K562 (cell line): ENCODE measurements around the gene OVCA2. TPM values are rescaled to one million over a fixed set of nuclear protein-coding genes. Genes with fewer than 3 reads are reported as not detected.

Source experiments
- ATAC-seq: fragments of 200-7000 bp; cut with Tn5 transposase; 3 replicates; pipeline ENCODE4 v1.9.1; 2020; ENCODE audit warnings: moderate library complexity
- BruUV-seq: library from RNA; stranded (reverse); fragments of 400-500 nt; replicated peaks from 2 replicates; lab custom pipeline; 2021; lab: Mats Ljungman, UMichigan
- CTCF ChIA-PET: fragments of 300-600 bp; formaldehyde crosslinking; extraction: SDS; loops from one replicate; lab custom pipeline; 2021; ENCODE audit warnings: low intra/inter-chr PET ratio; lab: Yijun Ruan, JAX
- POLR2A ChIA-PET: fragments of 300-600, 350-650 bp; sonication (Branson Sonifier 250); formaldehyde crosslinking; extraction: SDS; loops from one replicate; lab custom pipeline; 2021; ENCODE audit warnings: antibody characterized with exemption, inconsistent platforms; lab: Yijun Ruan, JAX
- DNase-seq, 4 experiments: peaks; one replicate each; pipeline versions ENCODE4 v3.0.0 to v3.0.0-alpha.2; 2011 to 2018; ENCODE audit warnings: low spot score in 3 of 4, mixed read lengths in 3 of 4; ENCODE audit errors: extremely low read depth in 1 of 4
- FAIRE-seq: peaks from 2 replicates; lab custom pipeline; 2011; peaks lifted over from hg19 to GRCh38; lab: Jason Lieb, UNC
- H2AFZ ChIP-seq: 2 replicates; pipeline ENCODE4 v1.6.0; 2011; ENCODE audit warnings: low read depth, low read length, control low read depth, inconsistent platforms
- H3K27ac ChIP-seq: fragments of 200-600 bp; 3 replicates; pipeline ENCODE4 v1.8.0; 2011; ENCODE audit warnings: low read depth, mild to moderate bottlenecking, control low read depth, inconsistent platforms, low read length, moderate library complexity, mixed read lengths; ENCODE audit errors: extremely low read depth
- H3K27me3 ChIP-seq, 2 experiments: fragments of 300-600 bp in 1 of 2; 2 replicates in 1 of 2; 3 replicates in 1 of 2; pipeline versions ENCODE4 v1.6.0 to v1.8.0; 2011; ENCODE audit warnings: inconsistent platforms in 2 of 2, low read length in 2 of 2, mild to moderate bottlenecking in 1 of 2, mixed read lengths in 1 of 2, moderate library complexity in 1 of 2; ENCODE audit not compliant: control insufficient read depth in 2 of 2, insufficient read depth in 2 of 2
- H3K36me3 ChIP-seq: fragments of 300-600 bp; 3 replicates; pipeline ENCODE4 v1.8.0; 2011; ENCODE audit warnings: mild to moderate bottlenecking, low read length, inconsistent platforms; ENCODE audit not compliant: control insufficient read depth, insufficient read depth
- H3K4me1 ChIP-seq, 2 experiments: fragments of 200-600 bp in 1 of 2; replicated peaks in 1 of 2; 2 replicates in 1 of 2; 3 replicates in 1 of 2; pipeline versions ENCODE4 v1.5.1 to v1.8.0; 2011; ENCODE audit warnings: inconsistent platforms in 2 of 2, low read length in 2 of 2, mild to moderate bottlenecking in 1 of 2, mixed read lengths in 1 of 2, moderate library complexity in 1 of 2; ENCODE audit not compliant: control insufficient read depth in 2 of 2, insufficient read depth in 2 of 2
- H3K4me2 ChIP-seq: 2 replicates; pipeline ENCODE4 v1.6.1; 2011; ENCODE audit warnings: low read length, control low read depth, inconsistent platforms, mixed read lengths; ENCODE audit not compliant: insufficient read depth
- H3K4me3 ChIP-seq: fragments of 200-600 bp; sonication (generic), shearing (Covaris generic); 2 replicates; pipeline ENCODE4 v1.5.1; 2016; ENCODE audit warnings: control low read depth, inconsistent platforms
- H3K79me2 ChIP-seq: fragments of 200-600 bp; 3 replicates; pipeline ENCODE4 v1.8.0; 2011; ENCODE audit warnings: low read length, inconsistent platforms; ENCODE audit not compliant: control insufficient read depth, insufficient read depth
- H3K9ac ChIP-seq, 2 experiments: 2 replicates each; pipeline versions ENCODE4 v1.6.0 to v1.6.1; 2011; ENCODE audit warnings: low read depth in 2 of 2, low read length in 2 of 2, control low read depth in 1 of 2, inconsistent platforms in 1 of 2, mild to moderate bottlenecking in 1 of 2, mixed read lengths in 1 of 2; ENCODE audit not compliant: insufficient read depth in 1 of 2
- H3K9me1 ChIP-seq: one replicate; pipeline ENCODE4 v1.6.0; 2011; ENCODE audit warnings: inconsistent platforms, mild to moderate bottlenecking, low read length, moderate library complexity; ENCODE audit not compliant: control insufficient read depth, insufficient read depth
- H3K9me3 ChIP-seq: replicated peaks from 2 replicates; pipeline ENCODE4 v1.5.1; 2011; ENCODE audit warnings: low read depth, low read length, inconsistent platforms; ENCODE audit not compliant: control insufficient read depth, insufficient read depth
- H4K20me1 ChIP-seq: replicated peaks from 2 replicates; pipeline ENCODE4 v1.6.1; 2011; ENCODE audit warnings: low read length, inconsistent platforms, mixed read lengths; ENCODE audit not compliant: control insufficient read depth, insufficient read depth
- ARID4B ChIP-seq: sonication (generic); formaldehyde crosslinking; IDR thresholded peaks from 2 replicates; pipeline ENCODE4 v1.8.0; 2022; ENCODE audit warnings: mild to moderate bottlenecking, missing genetic modification reagents
- NFRKB ChIP-seq: fragments of 450-650 bp; IDR thresholded peaks from 2 replicates; pipeline ENCODE4 v1.6.1; 2016; ENCODE audit warnings: low read depth
- SLC30A9 ChIP-seq: fragments of 250-450 bp; sonication (Bioruptor Pico); IDR thresholded peaks from 2 replicates; pipeline ENCODE4 v1.8.0; 2022; ENCODE audit warnings: mild to moderate bottlenecking, moderate library complexity
- SMAD2 ChIP-seq: fragments of 150-350 bp; IDR thresholded peaks from 2 replicates; pipeline ENCODE4 v1.6.1; 2014; ENCODE audit warnings: low read depth, mild to moderate bottlenecking, low read length
- ZNF354B ChIP-seq: fragments of 250-450 bp; sonication (Bioruptor Pico); IDR thresholded peaks from 2 replicates; pipeline ENCODE4 v1.4.0; 2020
- WGBS: fragments of 100-300 bp; shearing (Covaris generic); methylation state at CpG from one replicate; pipeline ENCODE4 v1.1.6; 2016; ENCODE audit warnings: low coverage, mixed read lengths; ENCODE audit not compliant: insufficient coverage; ENCODE audit errors: missing lambda C conversion rate; 5-methylcytosine and 5-hydroxymethylcytosine counted together
- in situ Hi-C: fragments of 300-500 bp; cut with MboI; formaldehyde crosslinking; loops from 4 replicates; pipeline ENCODE4 v1.15.0; 2018; ENCODE audit warnings: inconsistent platforms, mixed read lengths
- intact Hi-C: fragments of 100-400 bp; cut with micrococcal nuclease; formaldehyde crosslinking; loops from 2 replicates; pipeline ENCODE4 v1.14.2; 2022
- polyA plus RNA-seq, 8 experiments: library from polyadenylated mRNA; depleted of rRNA in 4 of 8; stranded (reverse) in 5 of 8; unstranded in 3 of 8; fragments of >200 nt; fragmentation: Nextera tagmentation in 2 of 8; fragmentation: Illumina TruSeq in 1 of 8; extraction: Ambion mirVana in 2 of 8; extraction: Trizol in 1 of 8; gene quantifications; 2 replicates each; pipeline versions ENCODE4 v1.2.1 to v1.2.3, GENCODE V29; 2011 to 2014; ENCODE audit warnings: inconsistent platforms in 1 of 8, missing spikeins in 1 of 8
- total RNA-seq, 7 experiments: library from RNA; depleted of rRNA in 6 of 7; stranded (reverse); fragments of >200 nt in 6 of 7; fragmentation: Illumina TruSeq in 2 of 7; extraction: Trizol in 2 of 7; gene quantifications; 2 replicates each; pipeline versions ENCODE4 v1.2.1 to v1.2.3, GENCODE V29; 2011 to 2021; ENCODE audit warnings: low replicate concordance in 1 of 7
- TF ChIP-seq, protein P1 (sequence below): fragments of 250-450 bp; sonication (Bioruptor Pico); IDR thresholded peaks from 2 replicates; pipeline ENCODE4 v1.9.0; 2021; ENCODE audit warnings: mild to moderate bottlenecking

The OVCA2 gene
- total and polyA plus RNA-seq, 9 of the 15 experiments (the other 6 are each of a cell fraction or from before 2014, with no cell fraction given), result 3.0 to 23.7 (median 14.1) TPM

DNA sequence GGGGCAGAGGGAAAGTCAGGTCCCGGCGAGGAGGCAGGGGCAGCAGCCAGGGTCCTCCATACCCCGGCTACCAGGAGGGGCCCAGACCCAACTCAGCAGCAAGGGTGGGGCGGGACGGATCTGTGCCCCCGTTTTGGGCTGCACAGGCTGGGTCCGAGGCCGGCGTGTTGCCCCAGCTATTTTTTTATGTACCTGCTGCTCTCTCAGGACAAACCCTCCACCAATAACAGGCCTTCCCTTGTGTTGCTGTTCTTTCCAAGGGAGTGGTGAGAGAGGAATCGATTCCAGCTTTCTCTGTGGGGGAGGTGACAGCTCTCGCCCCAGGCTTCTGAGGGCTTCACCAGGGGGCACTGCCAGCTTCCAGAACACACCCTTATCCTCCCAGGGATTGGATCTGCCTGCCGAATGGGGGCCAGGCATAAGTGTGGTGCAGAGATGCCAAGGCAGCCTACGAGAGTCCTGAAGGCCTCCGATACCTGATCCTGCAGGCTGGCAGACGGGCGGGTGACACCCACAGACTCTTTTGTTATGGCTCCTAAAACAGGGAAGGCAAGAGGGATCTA, 39.0 kb upstream of the OVCA2 start:
- no peak for FAIRE-seq
- Histone ChIP-seq H3K4me1 (peaks cover 0 to 9% of the 10 kb centered on the region in 2 experiments; a peak in 2 of 5 replicates), H3K27ac (no peak overlapping the region), H3K27me3 (peaks cover 0 to 2% of the 10 kb centered on the region in 2 experiments; a peak in 1 of 5 replicates), H3K9me3 (no peaks in the 10 kb centered on the region), H3K79me2 (no peaks in the 10 kb centered on the region), H3K36me3 (no peaks in the 10 kb centered on the region), H2AFZ (no peak overlapping the region), H3K4me3 (no peak overlapping the region), H3K4me2 (no peak overlapping the region), H3K9me1 (no peaks in the 10 kb centered on the region), H3K9ac (no peak overlapping the region; a peak in 1 of 4 replicates), H4K20me1 (no peaks in the 10 kb centered on the region)
- ChIA-PET POLR2A (interaction anchor here (0.6 kb wide), 1 partner anchor 16 kb away, joined by 4 read pairs; no protein-coding TSS in a partner anchor), CTCF (no interaction called here)
- TF ChIP-seq ZNF354B (CRISPR knock-in tag), result no peak
- TF ChIP-seq, protein P1, sequence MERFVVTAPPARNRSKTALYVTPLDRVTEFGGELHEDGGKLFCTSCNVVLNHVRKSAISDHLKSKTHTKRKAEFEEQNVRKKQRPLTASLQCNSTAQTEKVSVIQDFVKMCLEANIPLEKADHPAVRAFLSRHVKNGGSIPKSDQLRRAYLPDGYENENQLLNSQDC (CRISPR knock-in tag), result no peak
- TF ChIP-seq ARID4B, result no peak
- no peak for TF ChIP-seq SLC30A9 (CRISPR knock-in tag)
- no peak for TF ChIP-seq NFRKB
- TF ChIP-seq SMAD2, result no peak
- WGBS, result 38% methylated on average over 10 of the region's 16 CpGs
- ATAC-seq, result no peak
- BruUV-seq, result no TSS peak
- in situ Hi-C loops, result no loop called here
- intact Hi-C loops, result no loop called here
- no peak for DNase-seq
